Upper lobe of right lung (tissue), 1 donor: ENCODE results near the gene MYO7B. TPM values are rescaled to one million over a fixed set of nuclear protein-coding genes. Genes with fewer than 3 reads are reported as not detected.
A peak's percentile ranks its signal among the peaks of the same experiment; 100 is the strongest.

Experiments
- ATAC-seq: fragments of 200-7000 bp; cut with Tn5 transposase; one replicate; pipeline ENCODE4 v1.9.1; 2020; ENCODE audit warnings: mild to moderate bottlenecking, moderate library complexity
- DNase-seq: peaks from one replicate; pipeline ENCODE4 v3.0.0-alpha.2; 2020
- H3K27ac ChIP-seq: fragments of 200-600 bp; one replicate; pipeline ENCODE4 v1.8.0; 2022
- H3K27me3 ChIP-seq: fragments of 200-600 bp; one replicate; pipeline ENCODE4 v1.8.0; 2022; ENCODE audit warnings: mild to moderate bottlenecking
- H3K36me3 ChIP-seq: fragments of 200-600 bp; one replicate; pipeline ENCODE4 v1.8.0; 2022
- H3K4me1 ChIP-seq: fragments of 200-600 bp; one replicate; pipeline ENCODE4 v1.8.0; 2022
- H3K4me3 ChIP-seq: fragments of 200-600 bp; one replicate; pipeline ENCODE4 v1.8.0; 2022; ENCODE audit warnings: mild to moderate bottlenecking
- H3K9me3 ChIP-seq: fragments of 200-600 bp; one replicate; pipeline ENCODE4 v1.8.0; 2022
- intact Hi-C: fragments of 100-400 bp; cut with DNase I; formaldehyde crosslinking; loops from one replicate; pipeline ENCODE4 v1.11.0; 2022
- total RNA-seq: library from RNA; stranded (reverse); fragmentation: NEBNext Ultra II Directional; extraction: Animal tissue kit (Norgen Biotek cat#: 25700); gene quantifications from one replicate; pipeline ENCODE4 v1.2.1, GENCODE V29; 2021
- TF ChIP-seq, protein P1 (sequence below): fragments of 200-600 bp; IDR thresholded peaks from one replicate; pipeline ENCODE4 v1.8.0; 2022; ENCODE audit warnings: antibody characterized with exemption
- donor health status: DM: no; HTN: yes; CAD: no; lungs with severe emphysema.

Gene MYO7B
- total RNA-seq, 1 donor from 2014 or later, result 2.2 TPM

GRCh38 chr2:127670055-127670956 lies 134.8 kb downstream of the MYO7B start:
- TF ChIP-seq, protein P1, sequence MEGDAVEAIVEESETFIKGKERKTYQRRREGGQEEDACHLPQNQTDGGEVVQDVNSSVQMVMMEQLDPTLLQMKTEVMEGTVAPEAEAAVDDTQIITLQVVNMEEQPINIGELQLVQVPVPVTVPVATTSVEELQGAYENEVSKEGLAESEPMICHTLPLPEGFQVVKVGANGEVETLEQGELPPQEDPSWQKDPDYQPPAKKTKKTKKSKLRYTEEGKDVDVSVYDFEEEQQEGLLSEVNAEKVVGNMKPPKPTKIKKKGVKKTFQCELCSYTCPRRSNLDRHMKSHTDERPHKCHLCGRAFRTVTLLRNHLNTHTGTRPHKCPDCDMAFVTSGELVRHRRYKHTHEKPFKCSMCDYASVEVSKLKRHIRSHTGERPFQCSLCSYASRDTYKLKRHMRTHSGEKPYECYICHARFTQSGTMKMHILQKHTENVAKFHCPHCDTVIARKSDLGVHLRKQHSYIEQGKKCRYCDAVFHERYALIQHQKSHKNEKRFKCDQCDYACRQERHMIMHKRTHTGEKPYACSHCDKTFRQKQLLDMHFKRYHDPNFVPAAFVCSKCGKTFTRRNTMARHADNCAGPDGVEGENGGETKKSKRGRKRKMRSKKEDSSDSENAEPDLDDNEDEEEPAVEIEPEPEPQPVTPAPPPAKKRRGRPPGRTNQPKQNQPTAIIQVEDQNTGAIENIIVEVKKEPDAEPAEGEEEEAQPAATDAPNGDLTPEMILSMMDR, result no peak
- H3K4me3 ChIP-seq, result no peak overlapping the region
- no peaks in the 10 kb centered on the region for H3K27me3 ChIP-seq
- no peak overlapping the region for H3K27ac ChIP-seq
- no peaks in the 10 kb centered on the region for H3K36me3 ChIP-seq
- peaks cover 17% of the 10 kb centered on the region for H3K4me1 ChIP-seq
- intact Hi-C loops, result no loop called here
- H3K9me3 ChIP-seq, result no peaks in the 10 kb centered on the region
- DNase-seq (no peak), ATAC-seq (no peak)

DNA sequence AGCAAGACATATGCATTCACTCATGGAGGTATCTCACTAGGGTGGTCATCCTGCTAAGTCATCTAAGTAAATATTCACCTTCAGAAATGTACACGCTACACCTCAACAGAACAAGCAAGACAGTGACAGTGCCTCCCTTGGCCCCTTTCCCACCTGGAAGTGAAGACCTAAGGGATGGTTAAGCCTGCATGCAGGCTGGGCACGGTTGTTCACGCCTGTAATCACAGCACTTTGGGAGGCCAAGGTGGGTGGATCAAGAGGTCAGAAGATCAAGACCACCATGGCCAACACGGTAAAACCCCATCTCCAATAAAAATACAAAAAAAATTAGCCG lies 135.4 kb downstream of the MYO7B start:
- TF ChIP-seq, protein P1, result no peak
- no peak for DNase-seq
- Histone ChIP-seq H3K9me3 (no peaks in the 10 kb centered on the region), H3K4me3 (peak overlapping the region; percentile 72), H3K27ac (no peak overlapping the region), H3K4me1 (peaks cover 20% of the 10 kb centered on the region), H3K27me3 (no peaks in the 10 kb centered on the region), H3K36me3 (no peaks in the 10 kb centered on the region)
- intact Hi-C loops, result no loop called here
- no peak for ATAC-seq

- peaks cover 28% of the 10 kb centered on the region for H3K4me1 ChIP-seq
- intact Hi-C loops, result no loop called here
- TF ChIP-seq, protein P1, result no peak
- H3K27ac ChIP-seq, result peak overlapping the region; percentile 86
- ATAC-seq (peak; percentile 48), DNase-seq (peak; percentile 82)
- no peaks in the 10 kb centered on the region for H3K27me3 ChIP-seq
- no peaks in the 10 kb centered on the region for H3K36me3 ChIP-seq
- H3K9me3 ChIP-seq, result no peaks in the 10 kb centered on the region
- H3K4me3 ChIP-seq, result peak overlapping the region; percentile 72
Observed at GRCh38 chr2:127671557-127672302, 136.2 kb downstream of the MYO7B start.

- H3K4me3 ChIP-seq, result peak overlapping the region; percentile 72
- peak; percentile 50 for ATAC-seq
- no peaks in the 10 kb centered on the region for H3K36me3 ChIP-seq
- no peak for DNase-seq
- no peaks in the 10 kb centered on the region for H3K27me3 ChIP-seq
- TF ChIP-seq, protein P1, result no peak
- intact Hi-C loops, result no loop called here
- H3K4me1 ChIP-seq, result peaks cover 29% of the 10 kb centered on the region
- H3K27ac ChIP-seq, result peak overlapping the region; percentile 86
- no peaks in the 10 kb centered on the region for H3K9me3 ChIP-seq
Observed at GRCh38 chr2:127672341-127673224, 137.1 kb downstream of the MYO7B start.

DNA sequence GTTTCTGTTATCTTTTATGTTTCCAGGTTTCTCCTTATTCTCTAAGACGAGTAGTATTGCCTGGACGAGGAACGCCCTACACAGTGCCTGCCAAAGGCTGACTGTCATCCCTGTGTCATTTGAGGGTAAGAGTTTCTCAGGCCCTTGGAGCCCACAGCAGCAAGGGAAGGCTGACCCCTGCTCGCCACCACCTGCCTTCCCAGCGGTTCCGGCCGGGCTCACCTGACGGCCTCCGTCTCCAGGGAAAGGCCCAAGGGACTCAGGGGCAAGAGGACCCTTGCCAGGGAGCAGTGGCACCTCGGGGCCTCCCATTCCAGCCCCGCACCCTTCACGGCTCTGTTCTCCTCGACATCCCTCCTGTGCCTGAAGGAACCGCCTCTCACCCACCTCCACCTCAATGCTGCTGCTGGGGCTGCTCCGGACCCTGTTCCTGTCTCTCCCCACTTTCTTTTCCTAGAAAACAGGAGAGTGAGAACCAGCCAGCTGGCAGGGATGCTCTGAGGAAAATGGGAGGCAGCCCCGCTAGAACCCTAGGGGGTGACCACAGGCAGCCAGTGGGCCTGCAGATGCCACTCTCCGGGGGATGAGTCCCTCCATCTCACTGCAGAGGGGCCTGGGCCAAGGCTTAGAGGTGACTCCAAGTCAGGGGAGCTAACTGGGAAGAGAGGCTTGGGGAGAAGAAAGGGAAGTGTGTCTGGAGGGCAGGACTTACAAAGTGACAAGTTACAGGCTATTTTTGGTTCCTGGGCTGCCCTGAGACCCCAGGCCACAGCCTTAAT lies 138.0 kb downstream of the MYO7B start:
- TF ChIP-seq, protein P1, result no peak
- H3K36me3 ChIP-seq, result no peaks in the 10 kb centered on the region
- DNase-seq, result no peak
- peak overlapping the region; percentile 86 for H3K27ac ChIP-seq
- no peak for ATAC-seq
- H3K9me3 ChIP-seq, result no peaks in the 10 kb centered on the region
- peak overlapping the region; percentile 72 for H3K4me3 ChIP-seq
- peaks cover 29% of the 10 kb centered on the region for H3K4me1 ChIP-seq
- H3K27me3 ChIP-seq, result no peaks in the 10 kb centered on the region
- intact Hi-C loops, result no loop called here
